Muscle layer of colon (tissue), 2 donors: ENCODE measurements around the gene ZNF319.

Experiments
- H3K27ac ChIP-seq: one replicate; pipeline ENCODE4 v1.7.0; 2013; ENCODE audit warnings: low read depth, mild to moderate bottlenecking, low read length, moderate library complexity
- H3K27me3 ChIP-seq, 2 donors: one replicate each; pipeline ENCODE4 v1.7.0; 2013; ENCODE audit warnings: low read length in 2 of 2, mild to moderate bottlenecking in 2 of 2; ENCODE audit not compliant: insufficient read depth in 2 of 2, control insufficient read depth in 1 of 2
- H3K36me3 ChIP-seq: one replicate; pipeline ENCODE4 v1.7.0; 2013; ENCODE audit warnings: mild to moderate bottlenecking, low read length; ENCODE audit not compliant: insufficient read depth
- H3K4me1 ChIP-seq: one replicate; pipeline ENCODE4 v1.7.0; 2013; ENCODE audit warnings: mild to moderate bottlenecking, low read length; ENCODE audit not compliant: insufficient read depth
- H3K4me3 ChIP-seq, 2 donors: one replicate each; pipeline ENCODE4 v1.7.0; 2013; ENCODE audit warnings: low read length in 2 of 2, low read depth in 1 of 2, mild to moderate bottlenecking in 1 of 2, moderate library complexity in 1 of 2
- H3K9ac ChIP-seq: one replicate; pipeline ENCODE4 v1.7.0; 2013; ENCODE audit warnings: low read length
- H3K9me3 ChIP-seq: one replicate; pipeline ENCODE4 v1.7.0; 2013; ENCODE audit warnings: mild to moderate bottlenecking, low read length
- donor health status: abdominal sarcoma.
- donor health status: Adenocarcinoma of cecum.

Gene ZNF319

GRCh38 chr16:57964157-57964700, 36.2 kb downstream of the ZNF319 start:
- Histone ChIP-seq H3K9ac (no peak overlapping the region), H3K4me3 (no peak overlapping the region), H3K4me1 (no peaks in the 10 kb centered on the region), H3K9me3 (no peaks in the 10 kb centered on the region), H3K27me3 (no peaks in the 10 kb centered on the region), H3K27ac (no peak overlapping the region), H3K36me3 (no peaks in the 10 kb centered on the region)

DNA sequence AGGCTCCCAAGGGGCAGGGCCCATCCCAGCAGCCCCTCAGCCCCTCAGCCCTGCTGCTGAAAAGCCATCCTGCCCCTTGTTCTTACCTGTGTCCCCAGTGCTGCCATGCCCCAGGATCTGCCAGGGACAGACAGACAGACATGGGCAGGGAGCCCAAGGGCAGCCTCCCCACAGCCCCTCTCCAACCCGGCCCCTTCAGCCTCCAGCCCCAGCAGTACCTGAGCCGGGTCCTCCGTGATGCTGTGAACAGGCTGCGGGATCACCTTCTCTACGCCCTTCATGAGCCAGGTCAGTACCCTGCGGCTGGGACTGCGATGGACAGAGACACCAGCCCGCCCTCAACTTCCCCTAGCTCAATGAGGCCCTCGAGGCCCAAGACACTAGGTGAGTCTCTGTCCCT, 37.7 kb downstream of the ZNF319 start:
- Histone ChIP-seq H3K27ac (no peak overlapping the region), H3K27me3 (no peaks in the 10 kb centered on the region), H3K4me1 (no peaks in the 10 kb centered on the region), H3K9ac (no peak overlapping the region), H3K36me3 (no peaks in the 10 kb centered on the region), H3K4me3 (no peak overlapping the region), H3K9me3 (no peaks in the 10 kb centered on the region)

GRCh38 chr16:57962046-57962445, 38.4 kb downstream of the ZNF319 start:
- Histone ChIP-seq H3K27me3 (no peaks in the 10 kb centered on the region), H3K9me3 (no peaks in the 10 kb centered on the region), H3K4me3 (no peak overlapping the region), H3K4me1 (no peaks in the 10 kb centered on the region), H3K9ac (no peak overlapping the region), H3K27ac (no peak overlapping the region), H3K36me3 (no peaks in the 10 kb centered on the region)

- Histone ChIP-seq H3K9me3 (no peaks in the 10 kb centered on the region), H3K27ac (no peak overlapping the region), H3K36me3 (no peaks in the 10 kb centered on the region)
These were observed 38.9 kb downstream of the ZNF319 start for GRCh38 chr16:57961538-57961937.

DNA sequence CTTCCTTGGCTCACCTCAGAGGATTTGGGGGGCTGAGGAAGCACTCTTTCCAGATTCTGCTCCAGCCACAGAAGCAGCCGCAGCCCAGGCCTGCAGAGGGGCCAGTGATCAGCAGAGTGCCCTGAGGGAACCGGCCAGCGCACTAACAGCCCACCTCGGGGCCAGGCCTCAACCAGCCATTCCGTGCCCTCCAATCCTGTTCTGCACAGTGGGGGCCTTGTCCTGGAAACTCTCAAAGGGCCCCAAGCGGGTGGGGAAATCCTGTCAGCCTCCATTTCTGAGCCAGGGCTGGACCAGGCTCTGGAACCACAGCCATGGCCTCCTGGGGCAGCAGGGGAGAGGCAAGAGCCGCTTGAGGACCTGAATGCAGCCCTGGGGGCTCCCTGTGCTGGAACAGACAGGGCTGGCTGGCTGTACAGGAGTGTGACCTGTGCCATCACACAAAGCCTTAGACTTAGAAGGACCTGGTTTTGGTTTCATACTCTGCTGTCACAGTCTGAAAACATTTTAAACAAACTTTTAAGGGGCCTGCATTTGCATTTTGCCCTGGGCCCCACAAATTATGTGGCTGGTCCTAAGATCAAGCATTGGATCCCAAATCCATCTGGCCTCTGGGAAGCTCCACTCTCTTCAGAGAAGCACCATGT, 39.5 kb downstream of the ZNF319 start:
- Histone ChIP-seq H3K4me1 (no peaks in the 10 kb centered on the region), H3K27me3 (no peaks in the 10 kb centered on the region), H3K9me3 (no peaks in the 10 kb centered on the region), H3K27ac (no peak overlapping the region), H3K4me3 (no peak overlapping the region), H3K9ac (no peak overlapping the region), H3K36me3 (no peaks in the 10 kb centered on the region)

More at GRCh38 chr16:57961538-57961937, 38.9 kb downstream of the ZNF319 start:
- Histone ChIP-seq H3K4me3 (no peak overlapping the region), H3K4me1 (no peaks in the 10 kb centered on the region), H3K9ac (no peak overlapping the region), H3K27me3 (no peaks in the 10 kb centered on the region)

DNA sequence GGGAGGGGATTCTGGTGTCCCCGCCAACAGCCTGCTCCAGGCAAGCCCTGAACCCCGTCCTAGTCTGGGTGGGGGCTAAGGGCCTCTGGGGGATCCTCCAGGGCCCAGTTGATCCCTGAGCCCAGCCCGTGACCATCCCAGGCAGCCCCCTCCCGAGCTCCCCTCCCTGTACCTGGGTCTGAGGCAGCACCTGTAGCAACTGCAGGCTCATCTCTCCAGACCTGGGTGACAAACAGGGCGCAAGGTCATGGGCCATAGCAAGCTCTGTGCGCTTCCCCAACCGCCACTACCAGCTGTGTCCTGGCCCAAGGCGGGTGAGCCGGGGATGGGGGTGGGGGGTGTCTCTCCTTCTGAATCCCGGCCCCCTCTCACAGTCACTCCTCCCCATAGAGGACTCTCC, 40.2 kb downstream of the ZNF319 start:
- Histone ChIP-seq H3K27ac (no peak overlapping the region), H3K4me1 (no peaks in the 10 kb centered on the region), H3K4me3 (no peak overlapping the region), H3K9me3 (no peaks in the 10 kb centered on the region), H3K9ac (no peak overlapping the region), H3K36me3 (no peaks in the 10 kb centered on the region), H3K27me3 (no peaks in the 10 kb centered on the region)

- H3K4me3 ChIP-seq: no peak overlapping the region
- H3K9ac ChIP-seq: no peak overlapping the region
- H3K4me1 ChIP-seq: no peaks in the 10 kb centered on the region
- no peak overlapping the region for H3K27ac ChIP-seq
- H3K9me3 ChIP-seq: no peaks in the 10 kb centered on the region
- no peaks in the 10 kb centered on the region for H3K36me3 ChIP-seq
- no peaks in the 10 kb centered on the region for H3K27me3 ChIP-seq
These were observed 40.7 kb downstream of the ZNF319 start for GRCh38 chr16:57959804-57960203.

- Histone ChIP-seq H3K27ac (no peak overlapping the region), H3K9me3 (no peaks in the 10 kb centered on the region), H3K36me3 (no peaks in the 10 kb centered on the region), H3K9ac (no peak overlapping the region), H3K27me3 (no peaks in the 10 kb centered on the region), H3K4me1 (no peaks in the 10 kb centered on the region), H3K4me3 (no peak overlapping the region)
These were observed 41.4 kb downstream of the ZNF319 start for GRCh38 chr16:57959121-57959520.

DNA sequence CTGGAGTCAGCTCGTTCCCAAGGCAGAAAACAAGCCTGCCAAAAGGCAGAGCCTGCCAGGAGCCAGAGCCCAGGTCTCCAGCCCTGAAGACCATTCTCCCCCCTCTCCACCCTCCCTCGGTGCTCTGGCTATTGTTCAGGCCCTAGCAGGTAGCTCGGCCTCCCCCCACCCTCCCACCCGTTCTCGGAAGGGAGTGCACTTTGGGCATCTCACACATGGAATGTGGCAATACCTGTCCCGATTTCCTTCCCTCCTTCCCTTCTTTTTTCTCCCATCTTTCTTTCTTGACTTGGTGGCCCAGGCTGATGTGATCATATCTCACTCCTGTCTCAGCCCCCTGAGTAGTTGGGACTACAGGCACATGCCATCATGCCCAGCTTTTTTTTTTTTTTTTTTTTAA, 41.9 kb downstream of the ZNF319 start:
- no peaks in the 10 kb centered on the region for H3K4me1 ChIP-seq
- H3K9ac ChIP-seq: no peak overlapping the region
- no peaks in the 10 kb centered on the region for H3K27me3 ChIP-seq
- no peak overlapping the region for H3K4me3 ChIP-seq
- H3K27ac ChIP-seq: no peak overlapping the region
- no peaks in the 10 kb centered on the region for H3K36me3 ChIP-seq
- no peaks in the 10 kb centered on the region for H3K9me3 ChIP-seq

DNA sequence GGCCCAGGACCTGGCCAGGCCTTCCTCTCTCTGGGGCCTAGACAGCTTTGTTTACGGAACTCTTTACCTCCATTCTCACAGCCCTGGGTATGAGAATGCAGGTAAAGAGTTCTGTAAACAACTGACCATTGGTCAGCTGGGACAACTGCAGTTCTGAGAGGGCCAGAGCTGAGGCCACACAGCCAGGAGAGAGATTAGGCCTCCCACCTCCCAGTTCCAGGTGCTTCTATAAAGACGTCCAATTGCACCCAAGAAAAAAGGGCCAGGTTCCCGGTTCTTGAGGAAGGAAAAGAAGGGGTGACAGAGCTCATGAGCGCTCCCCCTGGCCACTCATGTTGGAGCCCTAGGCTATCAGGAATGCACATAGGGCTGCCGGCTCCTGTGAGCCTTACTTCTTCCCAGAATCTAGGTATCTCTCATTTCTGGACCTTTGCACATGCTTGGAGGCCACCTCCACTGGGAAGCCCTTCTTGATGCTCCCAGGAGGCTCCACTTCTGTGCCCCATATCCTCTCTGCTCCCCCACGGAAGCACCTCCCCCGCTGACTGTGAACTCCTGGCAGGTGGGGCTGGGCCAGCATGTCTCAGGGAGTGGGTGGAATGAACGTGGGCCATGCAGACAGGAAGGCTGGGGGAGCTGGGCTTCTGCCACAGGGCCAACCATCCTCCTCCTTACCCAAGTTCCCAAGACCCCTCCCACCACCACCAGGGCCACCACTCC, 42.6 kb downstream of the ZNF319 start:
- H3K4me1 ChIP-seq: no peaks in the 10 kb centered on the region
- H3K27me3 ChIP-seq: no peaks in the 10 kb centered on the region
- H3K27ac ChIP-seq: no peak overlapping the region
- no peak overlapping the region for H3K9ac ChIP-seq
- no peaks in the 10 kb centered on the region for H3K36me3 ChIP-seq
- H3K9me3 ChIP-seq: no peaks in the 10 kb centered on the region
- H3K4me3 ChIP-seq: no peak overlapping the region

GRCh38 chr16:57956924-57957672, 43.4 kb downstream of the ZNF319 start:
- Histone ChIP-seq H3K36me3 (no peaks in the 10 kb centered on the region), H3K4me3 (no peak overlapping the region), H3K9ac (no peak overlapping the region), H3K27ac (no peak overlapping the region), H3K27me3 (no peaks in the 10 kb centered on the region), H3K9me3 (no peaks in the 10 kb centered on the region), H3K4me1 (no peaks in the 10 kb centered on the region)
